GM19238 (cell line): ENCODE data around the gene NMT2.
"Not testable (repeated sequence)": the region's sequence is repeated elsewhere in the genome, so short reads cannot be mapped to it uniquely, and the experiment has no call there.

ENCODE experiments used
- DNase-seq: peaks from one replicate; pipeline ENCODE4 v3.0.0; 2011; ENCODE audit warnings: low spot score; ENCODE audit not compliant: insufficient read length

NMT2 gene

DNA sequence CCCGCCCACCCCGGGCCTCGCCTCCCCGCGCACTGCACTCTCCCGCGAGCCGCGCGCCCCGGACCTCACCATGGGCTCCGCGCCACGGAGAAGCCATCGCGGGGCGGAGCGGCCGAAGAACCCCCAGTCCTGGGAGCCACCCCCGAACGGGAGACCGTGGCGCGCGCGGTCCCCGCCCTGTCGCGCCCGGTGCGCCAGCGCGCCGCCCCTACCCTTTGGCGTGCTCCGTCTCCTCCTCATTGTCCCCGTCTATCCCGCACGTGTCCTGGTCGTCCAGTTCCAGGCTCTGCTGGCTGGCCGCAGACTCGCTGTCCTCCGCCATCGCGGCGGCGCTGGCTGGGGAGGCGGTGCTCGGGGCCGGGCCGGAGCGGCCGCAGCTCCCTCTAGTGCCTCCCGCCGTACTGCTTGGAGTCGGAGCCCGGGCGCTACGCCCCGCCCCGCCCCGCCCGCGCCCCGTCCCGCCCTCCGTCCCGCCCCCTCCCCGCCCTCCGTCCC is at the start of gene NMT2:
TSS of gene NMT2 (minus strand) at position 403 of the 495 bp plus-strand sequence. CDS start at position 322, 81 bp downstream.
- DNase-seq: peak; percentile 95

DNA sequence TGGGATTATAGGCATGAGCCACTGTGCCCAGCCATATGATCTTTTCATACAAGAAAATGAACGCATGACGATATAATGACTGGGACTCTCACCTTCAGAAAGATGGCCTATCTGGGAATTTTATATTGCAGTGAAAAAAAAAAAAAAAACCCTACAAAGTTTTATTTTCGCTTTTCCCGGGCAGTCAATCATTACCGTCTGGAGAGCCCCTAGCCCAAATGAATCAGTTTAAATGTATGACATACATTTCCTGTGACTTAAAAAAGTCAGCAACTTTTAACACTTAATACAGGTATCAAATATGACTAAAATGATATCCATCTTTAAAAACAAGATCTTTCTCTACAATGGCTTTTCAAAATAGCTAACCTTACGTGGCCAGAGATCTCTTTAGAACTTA is 48.2 kb upstream of the NMT2 start:
- DNase-seq: no peak

DNA sequence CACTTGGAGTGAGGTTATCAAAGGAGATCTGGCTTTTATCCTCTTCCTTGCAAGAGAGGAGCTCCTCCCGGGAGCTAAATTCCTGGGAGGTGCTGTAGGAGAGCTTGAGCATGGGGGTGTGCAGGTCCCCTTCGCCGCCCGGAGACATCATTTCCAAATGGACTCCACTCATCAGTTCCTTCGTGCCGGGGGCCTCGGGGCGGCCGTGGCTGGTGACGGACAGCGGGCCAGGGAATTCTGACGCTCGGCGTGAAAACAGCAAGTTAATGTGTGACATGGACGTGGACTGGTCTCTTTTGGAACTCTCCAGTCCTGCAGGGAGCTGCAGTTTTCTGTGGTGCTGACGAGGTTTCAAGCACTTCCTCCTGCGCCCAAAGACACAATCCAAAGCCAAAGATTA is 45.7 kb upstream of the NMT2 start:
- DNase-seq: no peak

DNA sequence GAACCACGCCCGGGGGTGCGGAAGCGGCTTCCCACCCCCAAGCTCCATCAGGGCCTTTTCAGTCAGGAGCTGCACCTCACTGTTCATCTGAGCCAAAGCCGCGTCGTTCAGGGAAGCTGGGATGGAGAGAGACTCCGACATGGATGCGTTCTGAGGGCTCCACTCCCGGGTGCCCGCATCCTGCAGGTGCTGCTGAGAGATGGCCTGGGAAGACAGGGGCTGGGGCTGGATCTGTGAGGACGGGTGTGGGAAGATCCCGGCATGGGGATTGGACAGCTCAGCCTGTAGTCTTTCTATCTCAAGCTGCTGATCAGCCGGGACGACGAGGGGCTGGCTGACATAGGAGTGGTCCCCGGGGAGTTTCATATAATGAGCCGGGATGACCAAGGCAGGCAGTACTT is 45.0 kb upstream of the NMT2 start:
- no peak for DNase-seq

DNA sequence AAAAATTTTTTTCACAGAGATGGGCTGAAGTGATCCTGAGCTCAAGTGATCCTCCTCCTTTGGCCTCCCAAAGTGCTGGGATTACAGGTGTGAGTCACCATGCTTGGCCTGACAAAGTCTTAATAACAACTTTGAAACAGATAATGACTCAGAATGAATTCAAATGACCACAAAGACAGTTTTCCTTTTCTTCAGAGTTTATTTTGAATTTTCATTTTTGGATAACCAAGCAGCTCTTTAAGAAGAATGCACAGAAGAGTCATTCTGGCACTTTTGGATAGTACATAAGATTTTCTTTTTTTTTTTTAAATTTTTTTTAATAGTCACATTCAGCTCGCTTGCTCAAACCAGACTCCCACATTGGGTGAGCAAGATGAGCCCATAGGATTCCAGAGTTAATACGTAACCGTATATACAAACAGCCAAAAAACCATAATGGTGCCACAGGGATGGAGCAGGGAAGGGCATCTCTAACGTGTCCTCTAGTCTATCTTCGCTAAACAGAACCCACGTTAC is 43.0 kb upstream of the NMT2 start:
- no peak for DNase-seq

DNA sequence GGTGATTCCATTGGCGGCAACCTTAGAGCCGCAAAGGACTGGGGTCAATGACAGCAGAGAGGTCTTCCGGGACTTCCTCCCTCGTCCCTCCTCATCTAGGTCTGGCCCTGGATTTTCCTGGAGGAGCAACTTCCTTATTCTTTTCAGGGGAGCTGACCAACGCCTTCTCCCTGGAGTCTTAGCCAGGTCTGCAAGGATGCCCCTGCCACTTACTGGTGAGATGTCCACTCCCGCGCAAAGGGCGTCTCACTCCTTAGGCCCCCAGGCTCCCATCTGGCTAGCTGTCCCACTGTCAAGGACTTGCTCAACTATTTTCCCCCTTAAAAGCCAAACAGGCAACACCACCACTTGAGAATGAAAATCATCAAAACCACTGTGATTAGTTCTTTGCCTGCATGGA is 42.0 kb upstream of the NMT2 start:
- no peak for DNase-seq

DNA sequence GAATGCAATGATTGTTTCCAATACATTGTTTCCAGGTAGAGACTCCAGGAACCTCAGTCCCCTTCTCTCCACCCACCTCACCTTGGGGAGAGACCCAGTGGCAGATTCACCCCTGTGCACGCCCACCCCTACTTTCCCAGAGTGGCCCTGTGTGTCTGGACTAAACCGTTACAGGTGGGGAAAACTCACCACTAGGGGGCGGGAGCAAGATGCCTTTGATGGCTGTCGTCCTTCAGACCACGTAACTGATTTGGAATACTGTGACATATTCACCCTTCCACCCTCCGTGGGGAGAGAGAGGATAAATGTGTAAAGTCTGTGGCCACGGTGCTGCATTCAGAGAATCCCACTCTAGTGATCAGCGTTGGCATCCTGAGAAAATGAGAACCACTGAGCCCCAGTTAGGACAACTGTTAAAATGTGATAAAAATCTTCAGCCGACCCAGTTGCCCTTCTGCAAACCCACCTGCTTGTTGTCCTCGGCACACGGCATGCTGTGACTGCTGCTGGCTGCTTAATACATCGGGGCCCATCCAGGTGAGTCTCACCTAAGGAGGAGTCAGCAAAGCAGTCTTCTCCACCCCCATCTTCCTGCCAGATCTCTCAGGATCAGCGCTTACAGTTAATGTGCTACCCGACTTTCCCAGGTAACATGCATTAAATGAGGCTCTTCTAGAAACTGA is 41.5 kb upstream of the NMT2 start:
- DNase-seq: peak; percentile 58

DNA sequence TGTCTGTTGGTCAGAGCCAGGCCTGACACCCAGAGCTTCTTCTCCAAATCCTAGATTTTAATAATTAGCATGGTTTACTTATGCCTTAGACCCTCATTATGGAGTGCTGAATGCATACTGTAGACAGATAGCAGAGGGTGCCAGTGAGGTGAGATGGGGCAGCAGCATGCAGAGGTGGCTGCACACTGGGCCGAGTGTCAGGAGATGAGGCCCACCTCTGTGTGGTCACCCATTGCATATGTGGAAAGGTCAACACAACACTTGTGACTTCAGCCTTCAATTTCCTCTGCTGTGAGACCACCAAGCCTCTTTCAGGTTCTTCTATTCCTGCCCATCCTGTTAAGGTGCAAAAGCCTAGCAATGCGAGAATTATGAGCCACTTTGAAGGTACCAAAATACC is 39.7 kb upstream of the NMT2 start:
- no peak for DNase-seq

DNA sequence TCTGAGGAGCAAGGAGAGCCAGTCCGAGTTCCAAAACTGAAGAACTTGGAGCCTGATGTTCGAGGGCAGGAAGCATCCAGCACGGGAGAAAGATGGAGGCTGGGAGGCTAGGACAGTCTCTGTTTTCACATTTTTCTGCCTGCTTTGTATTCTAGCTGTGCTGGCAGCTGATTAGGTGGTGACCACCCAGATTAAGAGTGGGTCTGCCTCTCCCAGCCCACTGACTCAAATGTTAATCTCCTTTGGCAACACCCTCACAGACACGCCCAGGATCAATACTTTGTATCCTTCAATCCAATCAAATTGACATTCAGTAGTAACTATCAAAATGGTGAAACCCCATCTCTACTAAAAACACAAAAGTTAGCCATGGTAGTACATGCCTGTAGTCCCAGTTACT is 38.9 kb upstream of the NMT2 start:
- not testable (repeated sequence) for DNase-seq

DNA sequence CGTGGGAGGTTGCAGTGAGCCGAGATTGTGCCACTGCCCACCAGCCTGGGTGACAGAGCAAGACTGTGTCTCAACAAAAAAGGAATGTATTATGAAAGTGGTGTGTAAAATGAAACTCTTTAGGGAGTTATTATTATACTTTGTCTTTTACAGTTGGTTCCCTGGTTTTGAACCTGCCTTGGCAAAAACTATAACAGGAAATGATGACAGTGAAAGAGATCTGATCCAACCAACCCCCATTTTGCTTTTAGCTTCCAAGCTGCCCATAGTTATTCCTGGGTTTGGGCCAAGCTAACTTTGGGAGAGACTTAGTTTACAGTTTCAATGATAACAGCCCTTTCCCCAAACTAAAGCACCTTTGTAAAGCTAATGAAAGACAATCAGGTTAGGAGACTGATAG is 34.1 kb upstream of the NMT2 start:
- no peak for DNase-seq

DNA sequence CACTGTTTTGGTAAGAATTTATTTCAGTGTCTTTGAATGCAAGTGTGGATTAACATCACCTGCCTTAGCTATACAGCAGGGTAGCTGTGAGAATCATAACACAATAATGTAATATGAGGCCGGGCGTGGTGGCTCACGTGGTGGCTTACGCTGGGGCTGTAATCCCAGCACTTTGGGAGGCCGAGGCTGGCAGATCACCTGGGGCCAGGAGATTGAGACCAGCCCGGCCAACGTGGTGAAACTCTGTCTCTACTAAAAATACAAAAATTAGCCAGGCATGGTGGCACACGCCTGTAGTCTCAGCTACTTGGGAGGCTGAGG is 33.8 kb upstream of the NMT2 start:
- DNase-seq: not testable (repeated sequence)

DNA sequence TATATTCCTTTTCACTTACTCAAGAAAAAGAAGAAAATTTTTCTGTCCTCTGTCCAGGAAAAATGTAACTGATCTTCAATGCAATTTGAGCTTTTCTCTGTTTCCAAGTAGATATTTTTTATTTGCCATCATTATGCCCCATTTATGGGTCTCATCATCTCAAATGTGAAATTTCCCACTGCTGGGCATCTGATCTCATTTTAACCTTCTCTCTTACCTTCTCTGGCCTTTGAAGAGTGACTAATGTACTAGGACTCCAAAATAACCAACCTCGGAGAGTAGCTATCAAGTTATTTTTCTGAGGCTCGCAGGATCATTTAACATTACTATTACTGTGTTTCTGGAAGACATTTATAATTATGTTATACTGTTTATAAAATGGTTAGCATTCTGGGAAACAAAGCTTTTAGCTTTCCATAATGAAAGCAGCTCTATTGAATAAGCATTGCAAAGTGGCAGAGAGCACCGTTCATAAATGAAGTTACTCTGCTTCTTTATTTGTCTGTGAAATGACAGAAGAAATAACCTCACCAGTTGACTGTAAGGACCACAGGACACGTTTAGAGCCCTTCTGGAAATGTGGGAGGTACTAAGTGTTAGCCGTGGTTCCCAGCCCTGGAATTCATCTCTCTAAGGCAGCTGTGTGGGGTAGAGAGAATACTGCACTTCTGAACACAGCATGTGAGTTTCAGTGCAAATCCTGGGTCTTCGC is 33.3 kb upstream of the NMT2 start:
- no peak for DNase-seq

DNA sequence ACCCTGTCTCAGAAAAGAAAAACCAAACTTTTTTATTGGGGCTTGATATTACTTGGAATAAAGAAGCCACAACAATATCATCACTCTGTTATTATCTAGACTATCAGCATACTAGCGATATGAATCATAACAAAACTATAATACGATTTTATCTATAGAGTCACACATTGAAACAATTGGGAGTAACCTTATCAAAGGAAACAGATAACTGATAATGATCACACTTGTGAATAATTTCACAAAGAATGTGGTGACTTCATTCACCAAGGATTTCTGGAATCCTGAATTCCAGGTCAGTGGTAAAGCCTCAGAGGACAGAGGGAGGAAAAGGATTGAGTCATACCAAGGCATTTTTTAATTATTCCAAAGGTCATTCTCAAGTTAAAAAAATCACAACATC is 32.1 kb upstream of the NMT2 start:
- DNase-seq: no peak

DNA sequence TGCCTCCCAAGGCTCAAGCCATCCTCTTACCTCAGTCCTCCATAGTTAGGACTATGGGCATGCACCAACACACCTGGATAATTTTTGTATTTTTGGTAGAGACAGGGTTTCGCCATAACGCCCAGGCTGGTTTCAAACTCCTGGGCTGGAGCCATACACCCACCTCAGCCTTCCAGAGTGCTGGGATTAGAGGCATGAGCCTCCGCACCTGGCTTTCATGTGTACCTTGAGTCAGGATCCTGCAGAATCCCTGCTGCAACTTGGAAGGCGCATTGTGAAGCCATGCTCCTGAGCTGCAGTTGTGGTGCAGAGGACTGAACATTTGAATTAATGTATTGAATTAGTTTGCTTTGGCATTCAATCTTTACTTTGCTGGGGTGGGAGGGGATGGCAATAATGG is 29.4 kb upstream of the NMT2 start:
- DNase-seq: no peak

DNA sequence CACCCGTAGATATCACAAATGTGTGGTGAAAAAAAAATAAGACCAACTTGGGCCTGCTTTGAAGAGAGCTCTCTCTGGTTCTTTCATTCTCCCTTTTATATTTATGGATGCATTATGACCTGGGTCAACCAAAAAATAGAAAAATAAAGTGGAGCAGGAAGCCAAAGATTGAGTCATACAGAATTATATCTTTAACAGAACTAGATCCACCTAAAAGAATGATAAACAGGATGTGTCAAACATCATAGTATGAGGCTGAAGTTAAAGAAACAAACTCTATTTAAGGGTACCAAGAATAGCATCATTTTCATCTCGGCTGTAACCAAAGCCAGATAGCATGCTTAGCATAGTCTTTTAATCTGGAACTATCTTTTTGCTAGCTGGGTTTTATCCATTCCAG is 28.8 kb upstream of the NMT2 start:
- DNase-seq: no peak

DNA sequence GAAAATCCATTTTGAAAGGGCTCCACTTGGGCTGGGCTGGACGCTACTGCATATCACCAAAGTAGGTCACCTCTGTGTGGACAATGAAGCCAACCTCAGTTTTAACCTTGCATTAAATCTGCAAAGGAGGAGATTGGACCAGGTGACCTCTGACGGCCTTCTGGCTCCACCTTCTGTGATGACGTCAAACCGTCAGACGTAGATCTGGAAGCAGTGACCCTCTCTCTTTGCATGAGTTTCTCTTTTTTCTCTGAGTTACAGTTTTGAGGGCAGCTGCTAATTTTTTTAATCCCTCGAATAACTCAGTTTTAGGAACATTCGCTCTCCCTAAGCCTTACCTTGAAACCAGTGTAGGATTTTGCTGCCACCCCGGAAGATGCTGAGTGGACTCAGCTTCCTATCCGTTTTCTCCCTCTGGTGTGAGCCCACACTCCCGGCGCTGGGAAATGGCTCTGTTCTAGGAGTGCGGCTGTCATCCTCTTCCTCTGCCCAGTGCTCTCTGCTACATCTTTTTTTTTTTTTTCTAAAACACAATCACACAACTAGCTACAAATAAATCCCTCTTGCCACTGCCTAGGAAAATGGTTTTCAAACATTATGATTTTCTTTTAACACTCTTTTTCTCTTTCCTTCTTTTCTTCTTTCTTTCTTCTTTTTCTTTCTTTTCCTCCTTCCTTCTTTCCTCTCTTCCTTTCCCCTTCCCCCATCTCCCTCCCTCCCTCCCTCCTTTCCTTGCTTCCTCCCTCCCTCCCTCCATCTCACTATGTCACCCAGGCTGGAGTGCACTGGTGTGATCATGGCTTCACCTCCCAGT is 27.7 kb upstream of the NMT2 start:
- no peak for DNase-seq

DNA sequence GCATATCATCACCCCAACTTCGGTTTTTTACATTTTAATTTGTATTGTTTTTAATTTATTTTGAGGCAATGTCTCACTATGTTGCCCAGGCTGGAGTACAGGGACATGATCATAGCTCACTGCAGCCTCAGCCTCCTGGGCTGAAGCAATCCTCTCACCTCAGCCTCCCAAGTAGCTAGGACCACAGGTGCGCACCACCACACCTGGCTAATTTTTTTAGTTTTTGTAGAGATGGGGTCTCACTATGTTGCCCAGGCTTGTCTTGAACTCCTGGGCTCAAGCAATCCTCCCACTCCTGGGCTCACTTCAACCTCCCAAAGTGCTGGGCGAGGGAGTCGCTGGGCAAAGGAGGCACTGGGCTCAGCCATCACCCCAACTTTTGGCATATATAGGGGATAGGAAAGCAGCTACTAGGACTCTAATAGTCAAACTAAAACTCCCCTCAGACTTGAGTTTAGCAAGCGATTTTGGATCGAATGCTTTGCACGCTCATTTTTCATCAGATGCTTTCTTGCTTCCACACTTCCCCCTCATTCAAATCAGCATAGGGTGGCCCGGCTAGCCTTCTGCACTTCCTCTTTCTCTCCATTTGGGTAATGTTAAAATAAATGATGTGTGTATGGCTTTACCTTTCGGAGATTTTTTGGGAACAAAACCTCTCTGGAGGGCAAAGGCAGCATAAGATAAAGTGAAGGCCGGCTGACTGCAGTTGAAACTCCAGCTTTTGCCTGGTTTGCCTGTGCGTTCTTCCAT is 20.8 kb upstream of the NMT2 start:
- no peak for DNase-seq

DNA sequence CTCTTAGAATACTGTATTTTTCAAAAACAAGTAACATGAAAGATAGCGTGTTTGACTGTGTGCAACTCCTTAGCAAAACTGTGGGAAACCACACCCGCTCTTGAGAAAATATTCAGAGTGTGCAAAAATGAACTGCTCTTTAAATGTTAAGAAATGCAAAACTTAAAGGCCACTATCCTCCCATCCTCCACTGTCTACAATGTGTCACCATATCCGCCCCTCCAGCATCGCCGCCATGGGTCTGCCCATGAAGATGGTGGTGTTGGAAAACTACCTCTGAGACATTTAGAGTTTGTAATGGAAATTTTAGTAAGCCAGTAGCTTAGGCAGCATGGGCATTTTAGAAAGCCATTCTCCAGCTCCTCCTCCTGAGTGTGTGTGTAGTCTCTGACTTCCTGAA is 20.1 kb upstream of the NMT2 start:
- DNase-seq: no peak

DNA sequence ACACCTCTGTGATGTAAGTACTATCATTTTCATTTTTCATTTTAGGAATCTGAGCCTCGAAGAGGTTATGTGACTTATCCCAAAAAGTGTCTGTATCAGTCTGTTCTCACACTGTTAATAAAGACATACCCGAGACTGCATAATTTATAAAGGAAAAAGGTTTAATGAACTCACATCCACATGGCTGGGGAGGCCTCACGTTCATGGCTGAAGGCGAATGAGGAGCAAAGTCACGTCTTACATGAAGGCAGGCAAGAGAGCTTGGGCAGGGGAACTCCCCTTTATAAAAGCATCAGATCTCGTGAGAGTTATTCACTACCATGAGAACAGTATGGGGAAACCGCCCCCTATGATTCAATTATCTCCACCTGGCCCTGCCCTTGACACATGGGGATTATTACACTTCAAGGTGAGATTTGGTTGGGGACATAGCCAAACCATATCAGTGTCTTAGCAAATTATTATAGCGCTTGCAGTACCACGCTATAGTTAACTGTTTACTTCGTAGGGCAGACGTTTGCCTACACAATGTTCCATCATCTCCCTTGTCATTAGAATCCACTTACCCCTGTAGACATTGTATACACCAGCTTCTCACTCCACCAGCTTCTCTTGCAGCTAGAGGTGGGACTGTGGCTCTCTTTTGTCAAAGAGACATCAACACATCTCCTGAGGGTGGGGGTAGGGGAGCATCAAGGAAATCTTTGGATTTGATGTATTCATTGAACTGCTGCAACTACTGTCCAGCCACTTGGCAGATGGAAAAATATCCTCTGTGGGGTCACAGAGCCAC is 15.4 kb upstream of the NMT2 start:
- no peak for DNase-seq

DNA sequence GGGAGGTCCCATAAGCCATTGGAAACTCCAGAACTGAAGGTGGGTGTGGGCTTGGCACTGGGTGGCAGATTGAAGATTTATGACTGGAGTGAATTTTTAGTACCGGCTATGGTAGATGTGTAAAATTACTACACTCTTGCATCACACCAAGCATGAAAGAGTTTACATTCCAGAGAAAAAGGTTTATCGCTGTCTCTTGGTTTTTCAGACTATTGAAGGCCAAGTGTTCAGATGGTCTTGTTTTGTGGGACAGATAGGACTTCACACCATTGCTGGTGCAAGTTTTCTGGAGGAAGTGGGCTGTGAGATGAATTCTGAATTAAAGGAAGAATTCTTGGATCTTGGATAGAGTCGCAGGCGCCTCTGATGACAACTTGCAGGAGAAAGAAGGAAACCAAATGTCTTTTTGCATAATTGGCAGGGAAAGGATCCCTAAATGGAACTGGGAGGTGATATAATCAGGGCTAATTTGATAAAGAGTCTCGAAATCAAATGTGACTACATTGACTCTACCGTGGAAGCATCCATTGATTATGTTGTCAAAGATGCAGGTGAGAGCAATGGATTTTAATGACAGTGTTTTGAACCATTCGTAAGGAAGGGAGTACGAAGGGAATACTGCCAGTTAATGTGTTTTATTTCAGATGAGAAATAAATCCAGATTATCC is 14.2 kb upstream of the NMT2 start:
- DNase-seq: no peak
